Measurements from ENCODE around the gene LRRC18.

The LRRC18 gene

DNA sequence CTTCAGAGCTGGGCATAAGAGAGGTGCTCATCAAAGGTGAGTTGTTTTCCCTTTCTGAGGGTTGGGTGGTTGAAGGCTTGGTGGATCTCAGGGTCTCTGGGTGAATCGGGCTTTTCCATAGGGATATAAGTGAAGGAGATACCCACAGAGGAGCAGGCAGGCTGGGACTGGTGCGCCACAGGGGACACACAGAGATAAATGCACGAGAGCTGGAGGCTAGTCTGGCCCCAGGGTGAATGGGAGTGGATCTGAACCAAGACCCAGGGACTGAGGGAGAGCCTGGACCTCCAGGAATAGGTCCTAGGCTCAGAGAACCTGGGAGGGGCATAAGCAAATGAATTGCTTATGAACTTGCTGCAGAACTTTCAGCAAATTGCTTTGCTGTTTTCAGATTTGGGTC lies 61.5 kb downstream of the LRRC18 start:
- DNase-seq = no peak

DNA sequence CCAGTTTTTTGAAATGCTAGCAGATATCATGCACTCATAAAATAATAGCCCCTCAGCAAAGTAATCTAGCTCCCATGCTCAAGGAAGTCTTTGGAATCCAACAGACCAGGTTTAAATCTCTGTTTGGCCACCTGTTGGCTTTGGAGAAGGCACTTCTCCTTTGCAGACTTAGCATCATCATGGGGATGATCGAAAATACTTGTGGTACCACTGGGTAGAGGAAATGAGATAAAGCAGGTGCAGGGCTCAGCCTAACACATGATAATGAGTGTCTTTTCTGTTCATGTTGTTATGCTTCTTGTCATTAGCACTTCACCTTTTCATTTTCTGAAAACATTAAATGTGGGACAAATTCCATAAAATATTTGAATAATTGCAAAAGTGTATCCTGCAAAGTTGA lies 67.4 kb downstream of the LRRC18 start:
- DNase-seq = no peak

Measured in kidney glomerular epithelial cell (primary cell).